T-helper 1 cell (primary cell): ENCODE results near the gene PPP1R12C.
"Not testable (repeated sequence)": the region's sequence is repeated elsewhere in the genome, so short reads cannot be mapped to it uniquely, and the experiment has no call there.

ENCODE experiments used
- DNase-seq, 5 donors: peaks; one replicate each; pipeline ENCODE4 v3.0.0-alpha.2; 2012 to 2020
- total RNA-seq, 4 donors: gene quantifications; one replicate each; lab custom pipeline; 2026; lab: John Stamatoyannopoulos, UW

PPP1R12C gene
- total RNA-seq: 86.1 to 102 (median 98.2) reads per million in 4 donors

GRCh38 chr19:55116859-55117662 is at the start of gene PPP1R12C:
TSS of gene PPP1R12C (minus strand) at chr19:55117637. CDS start at chr19:55117543, 94 bp downstream.
- no peak for DNase-seq

GRCh38 chr19:55166530-55167268 is 49.3 kb upstream of the PPP1R12C start, which contains the start of gene DNAAF3:
TSS of gene DNAAF3 (minus strand) at chr19:55166613. CDS start at chr19:55166413, 200 bp downstream.
- peak in 4 of 5 donors; percentile 47 to 85 (median 56) for DNase-seq

- peak in 2 of 5 donors; percentile 35 to 69 for DNase-seq
These were observed 48.6 kb upstream of the PPP1R12C start for GRCh38 chr19:55165952-55166529.

GRCh38 chr19:55161571-55162322 is 44.3 kb upstream of the PPP1R12C start:
- DNase-seq: no peak

- DNase-seq: no peak
These were observed 43.5 kb upstream of the PPP1R12C start for GRCh38 chr19:55160986-55161365.

- peak; percentile 68 to 89 (median 82) for DNase-seq
These were observed 42.9 kb upstream of the PPP1R12C start for GRCh38 chr19:55160128-55160985.

- no peak for DNase-seq
These were observed 41.7 kb upstream of the PPP1R12C start for GRCh38 chr19:55158848-55159749.

- no peak for DNase-seq
These were observed 41.0 kb upstream of the PPP1R12C start for GRCh38 chr19:55158423-55158822.

GRCh38 chr19:55157064-55157908 is 39.8 kb upstream of the PPP1R12C start, which contains the start of gene TNNI3:
TSS of gene TNNI3 (minus strand) at chr19:55157732. CDS start at chr19:55157589, 143 bp downstream.
- no peak for DNase-seq

- peak in 1 of 5 donors; percentile 28 for DNase-seq
These were observed 39.0 kb upstream of the PPP1R12C start for GRCh38 chr19:55156202-55157063.

GRCh38 chr19:55155784-55156183 is 38.3 kb upstream of the PPP1R12C start:
- not testable (repeated sequence) for DNase-seq

- DNase-seq: no peak
These were observed 36.3 kb upstream of the PPP1R12C start for GRCh38 chr19:55153652-55154264.

GRCh38 chr19:55152017-55152416 is 34.6 kb upstream of the PPP1R12C start:
- no peak for DNase-seq

- DNase-seq: no peak
These were observed 31.9 kb upstream of the PPP1R12C start, which contains the start of gene TNNT1 for GRCh38 chr19:55149078-55150003. TSS of gene TNNT1 (minus strand) at chr19:55149206. CDS start at chr19:55147157, 2,049 bp downstream.

GRCh38 chr19:55147545-55148251 is 30.3 kb upstream of the PPP1R12C start:
- no peak for DNase-seq
